Fibroblast of lung (primary cell): Measurements from ENCODE around the gene RCOR3. TPM values are rescaled to one million over a fixed set of nuclear protein-coding genes. Genes with fewer than 3 reads are reported as not detected.

Experiments used
- DNase-seq, 2 donors: peaks; one replicate each; pipeline versions ENCODE4 v3.0.0 to v3.0.0-alpha.2; 2010; ENCODE audit warnings: low read depth in 2 of 2
- H2AFZ ChIP-seq: 2 replicates; pipeline ENCODE4 v1.5.1; 2012; ENCODE audit warnings: low read length, control low read depth, inconsistent platforms
- H3K27ac ChIP-seq: 2 replicates; pipeline ENCODE4 v1.5.1; 2011; ENCODE audit warnings: low read length, control low read depth; ENCODE audit not compliant: insufficient read depth
- H3K27me3 ChIP-seq: 2 replicates; pipeline ENCODE4 v1.5.1; 2011; ENCODE audit warnings: mild to moderate bottlenecking, low read length; ENCODE audit not compliant: control insufficient read depth, insufficient read depth
- H3K36me3 ChIP-seq: 2 replicates; pipeline ENCODE4 v1.5.1; 2011; ENCODE audit warnings: low read length; ENCODE audit not compliant: control insufficient read depth, insufficient read depth
- H3K4me1 ChIP-seq: 2 replicates; pipeline ENCODE4 v1.5.1; 2011; ENCODE audit warnings: low read length; ENCODE audit not compliant: control insufficient read depth, insufficient read depth; ENCODE audit errors: extremely low read depth
- H3K4me2 ChIP-seq: 2 replicates; pipeline ENCODE4 v1.5.1; 2011; ENCODE audit warnings: low read length, control low read depth; ENCODE audit not compliant: insufficient read depth; ENCODE audit errors: extremely low read depth
- H3K4me3 ChIP-seq, 4 experiments: fragments of 200-600 bp in 1 of 4; sonication (generic) in 1 of 4; replicated peaks in 1 of 4; 2 replicates each; pipeline ENCODE4 v1.5.1; 2011 to 2016; ENCODE audit warnings: low read length in 4 of 4, low read depth in 3 of 4, mild to moderate bottlenecking in 3 of 4, control low read depth in 2 of 4, inconsistent platforms in 1 of 4, mixed read lengths in 1 of 4; ENCODE audit not compliant: insufficient read depth in 1 of 4; ENCODE audit errors: control extremely low read depth in 1 of 4
- H3K79me2 ChIP-seq: 2 replicates; pipeline ENCODE4 v1.5.1; 2012; ENCODE audit warnings: mild to moderate bottlenecking, low read length, inconsistent platforms; ENCODE audit not compliant: control insufficient read depth, insufficient read depth
- H3K9ac ChIP-seq: 2 replicates; pipeline ENCODE4 v1.5.1; 2011; ENCODE audit warnings: mild to moderate bottlenecking, low read length, control low read depth; ENCODE audit not compliant: insufficient read depth
- H3K9me3 ChIP-seq: 2 replicates; pipeline ENCODE4 v1.5.1; 2012; ENCODE audit warnings: low read depth, low read length; ENCODE audit not compliant: control insufficient read depth, insufficient read depth
- H4K20me1 ChIP-seq: 2 replicates; pipeline ENCODE4 v1.5.1; 2011; ENCODE audit warnings: low read length; ENCODE audit not compliant: control insufficient read depth, insufficient read depth; ENCODE audit errors: extremely low read depth
- EZH2 ChIP-seq: IDR thresholded peaks from 2 replicates; pipeline ENCODE4 v1.5.1; 2012; ENCODE audit warnings: low read length, control low read depth, mild to moderate bottlenecking; ENCODE audit errors: missing control alignments
- polyA plus RNA-seq, 2 donors: library from polyadenylated mRNA; depleted of rRNA in 1 of 2; stranded (reverse) in 1 of 2; unstranded in 1 of 2; fragments of >200 nt; gene quantifications; 2 replicates each; pipeline ENCODE4 v1.2.1, GENCODE V29; 2011 to 2012; ENCODE audit warnings: missing spikeins in 1 of 2
- total RNA-seq: library from RNA; depleted of rRNA; stranded (reverse); fragments of >200 nt; gene quantifications from 2 replicates; pipeline ENCODE4 v1.2.1, GENCODE V29; 2014
- TF ChIP-seq, protein P1 (sequence below), 2 donors: IDR thresholded peaks in 1 of 2; conservative IDR thresholded peaks in 1 of 2; 1 replicate in 1 of 2; 2 replicates in 1 of 2; pipeline ENCODE4 v1.5.1; 2011 to 2012; ENCODE audit warnings: low read length in 2 of 2, control low read depth in 1 of 2, inconsistent platforms in 1 of 2, low read depth in 1 of 2, mild to moderate bottlenecking in 1 of 2

The RCOR3 gene
- total and polyA plus RNA-seq, 2 donors (not counting 1 experiment from before 2014, with no cell fraction given) = 24.9 to 38.1 TPM

DNA sequence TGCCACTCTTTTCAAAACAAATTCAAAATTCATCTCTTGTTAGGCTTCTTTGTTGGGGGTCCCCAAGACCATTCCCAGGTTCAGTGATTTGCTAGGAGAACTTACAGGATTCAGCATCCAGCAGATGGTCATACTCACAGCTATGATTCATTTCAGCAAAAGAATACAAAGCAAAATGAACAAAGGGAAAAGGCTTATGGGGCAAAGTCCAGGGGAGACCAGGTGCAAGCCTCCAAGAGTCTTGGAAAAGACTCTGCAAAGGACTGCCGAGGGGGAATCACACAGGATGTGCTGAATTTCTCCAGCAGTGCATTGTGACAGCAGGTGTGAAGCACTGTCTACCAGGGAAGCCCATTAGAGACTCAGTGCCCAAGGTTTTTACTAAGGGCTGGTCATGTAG, 74.7 kb downstream of the RCOR3 start:
- Histone ChIP-seq H3K4me2 (no peak overlapping the region), H2AFZ (no peak overlapping the region), H4K20me1 (no peaks in the 10 kb centered on the region), H3K9me3 (no peaks in the 10 kb centered on the region), H3K36me3 (no peaks in the 10 kb centered on the region), H3K79me2 (peaks cover 7% of the 10 kb centered on the region), H3K4me1 (peaks cover 13% of the 10 kb centered on the region), H3K27me3 (no peaks in the 10 kb centered on the region), H3K27ac (no peak overlapping the region), H3K9ac (no peak overlapping the region), H3K4me3 (no peak overlapping the region)
- TF ChIP-seq, protein P1, sequence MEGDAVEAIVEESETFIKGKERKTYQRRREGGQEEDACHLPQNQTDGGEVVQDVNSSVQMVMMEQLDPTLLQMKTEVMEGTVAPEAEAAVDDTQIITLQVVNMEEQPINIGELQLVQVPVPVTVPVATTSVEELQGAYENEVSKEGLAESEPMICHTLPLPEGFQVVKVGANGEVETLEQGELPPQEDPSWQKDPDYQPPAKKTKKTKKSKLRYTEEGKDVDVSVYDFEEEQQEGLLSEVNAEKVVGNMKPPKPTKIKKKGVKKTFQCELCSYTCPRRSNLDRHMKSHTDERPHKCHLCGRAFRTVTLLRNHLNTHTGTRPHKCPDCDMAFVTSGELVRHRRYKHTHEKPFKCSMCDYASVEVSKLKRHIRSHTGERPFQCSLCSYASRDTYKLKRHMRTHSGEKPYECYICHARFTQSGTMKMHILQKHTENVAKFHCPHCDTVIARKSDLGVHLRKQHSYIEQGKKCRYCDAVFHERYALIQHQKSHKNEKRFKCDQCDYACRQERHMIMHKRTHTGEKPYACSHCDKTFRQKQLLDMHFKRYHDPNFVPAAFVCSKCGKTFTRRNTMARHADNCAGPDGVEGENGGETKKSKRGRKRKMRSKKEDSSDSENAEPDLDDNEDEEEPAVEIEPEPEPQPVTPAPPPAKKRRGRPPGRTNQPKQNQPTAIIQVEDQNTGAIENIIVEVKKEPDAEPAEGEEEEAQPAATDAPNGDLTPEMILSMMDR (conservative IDR thresholded peaks at IDR 0.05 in 1 of 2, IDR thresholded peaks at IDR 0.05 in 1 of 2; ENCODE audit: low read depth in 1 of 2, low read length in 2 of 2) = no peak
- no peak for TF ChIP-seq EZH2
- DNase-seq = no peak

DNA sequence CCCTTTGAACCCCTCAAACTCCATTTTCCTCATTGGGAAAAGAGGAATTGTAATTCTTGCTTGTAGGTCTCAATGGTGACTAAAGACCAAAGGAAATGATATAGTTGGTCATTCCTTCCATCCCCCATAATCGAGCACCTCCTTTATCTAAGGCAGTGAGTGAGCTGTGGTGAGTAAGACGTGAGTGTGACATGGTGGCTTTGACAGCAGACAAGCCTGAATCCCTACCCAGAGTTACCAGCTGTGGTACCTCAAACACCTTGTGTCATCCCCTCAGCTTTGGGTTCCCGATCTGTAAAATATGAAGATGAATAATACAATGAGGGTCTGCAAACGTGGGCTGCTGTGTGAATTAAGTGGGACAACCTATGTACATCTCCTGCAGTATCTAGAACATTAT, 75.8 kb downstream of the RCOR3 start:
- no peaks in the 10 kb centered on the region for H4K20me1 ChIP-seq

DNA sequence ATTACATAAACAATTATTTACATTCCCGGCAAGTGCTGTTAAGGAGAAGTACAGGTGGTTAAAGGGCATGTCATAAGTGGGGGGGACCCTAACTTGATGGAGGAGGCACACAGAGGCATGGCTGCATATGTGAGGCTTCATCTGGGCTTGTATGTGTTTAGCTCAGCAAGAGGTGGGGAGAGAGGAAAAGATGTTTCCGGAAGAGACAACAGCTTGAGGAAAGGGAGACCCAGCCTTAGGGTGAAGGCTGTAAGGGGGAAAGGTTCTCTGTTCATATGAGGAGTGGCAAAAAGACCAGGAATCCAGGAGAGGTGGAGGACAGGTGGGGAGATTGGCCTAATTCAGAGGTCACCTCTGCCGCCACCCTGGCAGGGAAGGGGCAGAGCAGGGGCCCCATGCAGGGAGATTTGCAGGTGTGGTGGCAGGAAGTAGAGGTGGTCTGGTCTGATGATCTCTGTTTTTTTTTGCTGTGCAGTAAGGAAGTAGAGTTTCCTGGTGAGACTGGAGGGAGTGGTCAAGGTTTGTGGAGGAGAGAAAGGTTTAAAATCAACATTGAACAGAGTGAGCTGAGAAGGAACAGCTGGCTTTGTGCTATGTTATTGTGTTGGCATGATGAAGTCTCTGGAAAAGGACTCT, 76.5 kb downstream of the RCOR3 start:
- no peak for DNase-seq
- Histone ChIP-seq H3K9me3 (no peaks in the 10 kb centered on the region), H3K4me3 (no peak overlapping the region), H3K27ac (no peak overlapping the region), H3K36me3 (no peaks in the 10 kb centered on the region), H3K4me1 (peaks cover 9% of the 10 kb centered on the region), H2AFZ (no peak overlapping the region), H4K20me1 (no peaks in the 10 kb centered on the region), H3K27me3 (no peaks in the 10 kb centered on the region), H3K4me2 (no peak overlapping the region), H3K79me2 (peaks cover 5% of the 10 kb centered on the region), H3K9ac (no peak overlapping the region)
- TF ChIP-seq, protein P1 (conservative IDR thresholded peaks at IDR 0.05 in 1 of 2, IDR thresholded peaks at IDR 0.05 in 1 of 2; ENCODE audit: low read depth in 1 of 2, low read length in 2 of 2) = no peak
- TF ChIP-seq EZH2 = no peak

More for the DNA sequence above, 75.8 kb downstream of the RCOR3 start:
- no peak for DNase-seq
- TF ChIP-seq, protein P1 (conservative IDR thresholded peaks at IDR 0.05 in 1 of 2, IDR thresholded peaks at IDR 0.05 in 1 of 2; ENCODE audit: low read depth in 1 of 2, low read length in 2 of 2) = no peak
- TF ChIP-seq EZH2 = no peak
- no peak overlapping the region for H3K9ac ChIP-seq
- no peak overlapping the region for H3K4me2 ChIP-seq
- no peaks in the 10 kb centered on the region for H3K36me3 ChIP-seq
- no peaks in the 10 kb centered on the region for H3K27me3 ChIP-seq
- peaks cover 7% of the 10 kb centered on the region for H3K79me2 ChIP-seq
- no peak overlapping the region for H3K4me3 ChIP-seq
- no peak overlapping the region for H3K27ac ChIP-seq
- peaks cover 10% of the 10 kb centered on the region for H3K4me1 ChIP-seq
- no peaks in the 10 kb centered on the region for H3K9me3 ChIP-seq
- no peak overlapping the region for H2AFZ ChIP-seq
